Measurements from ENCODE around the gene JAK1.

- TF ChIP-seq POLR2A (IDR thresholded peaks at IDR 0.05) (no peak), POLR2AphosphoS5 (IDR thresholded peaks at IDR 0.05) (no peak), CTCF (IDR thresholded peaks at IDR 0.05) (no peak), EP300 (IDR thresholded peaks at IDR 0.05; ENCODE audit: low read depth) (no peak)
Measured at GRCh38 chr1:64851664-64852063, 114.7 kb downstream of the JAK1 start.
